ENCODE measurements around the gene ETV6.

Gene ETV6

GRCh38 chr12:11886339-11886738 lies 236.9 kb downstream of the ETV6 start:
- no peaks in the 10 kb centered on the region for H3K9me2 ChIP-seq (replicated peaks; ENCODE audit: low read depth, low read length)
- H3K9ac ChIP-seq (ENCODE audit: low read depth, low read length, poor library complexity, severe bottlenecking), result no peak overlapping the region
- H3K36me3 ChIP-seq (ENCODE audit: insufficient read depth, low read length), result peaks cover 87% of the 10 kb centered on the region

GRCh38 chr12:11888029-11888428 lies 238.6 kb downstream of the ETV6 start:
- Histone ChIP-seq H3K9ac (ENCODE audit: low read depth, low read length, poor library complexity, severe bottlenecking) (no peak overlapping the region), H3K27me3 (ENCODE audit: insufficient read depth, low read length, poor library complexity, severe bottlenecking) (no peaks in the 10 kb centered on the region), H2AFZ (ENCODE audit: low read length) (no peak overlapping the region), H3K4me1 (ENCODE audit: insufficient read depth, low read length, poor library complexity, severe bottlenecking) (no peaks in the 10 kb centered on the region), H4K20me1 (ENCODE audit: insufficient read depth, low read length, poor library complexity, severe bottlenecking) (no peaks in the 10 kb centered on the region), H3K4me2 (ENCODE audit: low read depth, low read length, poor library complexity, severe bottlenecking) (no peak overlapping the region), H3F3A (ENCODE audit: low read depth) (no peaks in the 10 kb centered on the region), H3K36me3 (ENCODE audit: insufficient read depth, low read length) (peaks cover 86% of the 10 kb centered on the region), H3K9me3 (ENCODE audit: insufficient read depth, low read depth, low read length) (no peaks in the 10 kb centered on the region), H3K4me3 (ENCODE audit: low read length, poor library complexity, severe bottlenecking) (no peak overlapping the region), H3K79me2 (ENCODE audit: insufficient read depth, low read length) (no peaks in the 10 kb centered on the region), H3K9me2 (replicated peaks; ENCODE audit: low read depth, low read length) (no peaks in the 10 kb centered on the region)
- TF ChIP-seq CTCF (conservative IDR thresholded peaks at IDR 0.05; ENCODE audit: low read length) (no peak), EZH2phosphoT487 (IDR thresholded peaks at IDR 0.05; ENCODE audit: borderline replicate concordance) (no peak)

More at GRCh38 chr12:11886339-11886738, 236.9 kb downstream of the ETV6 start:
- H4K20me1 ChIP-seq (ENCODE audit: insufficient read depth, low read length, poor library complexity, severe bottlenecking), result no peaks in the 10 kb centered on the region
- TF ChIP-seq CTCF (conservative IDR thresholded peaks at IDR 0.05; ENCODE audit: low read length) (no peak), EZH2phosphoT487 (IDR thresholded peaks at IDR 0.05; ENCODE audit: borderline replicate concordance) (no peak)
- H3K79me2 ChIP-seq (ENCODE audit: insufficient read depth, low read length), result no peaks in the 10 kb centered on the region
- H3K4me2 ChIP-seq (ENCODE audit: low read depth, low read length, poor library complexity, severe bottlenecking), result no peak overlapping the region
- H3K4me3 ChIP-seq (ENCODE audit: low read length, poor library complexity, severe bottlenecking), result no peak overlapping the region
- H3F3A ChIP-seq (ENCODE audit: low read depth), result no peaks in the 10 kb centered on the region
- no peaks in the 10 kb centered on the region for H3K4me1 ChIP-seq (ENCODE audit: insufficient read depth, low read length, poor library complexity, severe bottlenecking)
- H3K27me3 ChIP-seq (ENCODE audit: insufficient read depth, low read length, poor library complexity, severe bottlenecking), result no peaks in the 10 kb centered on the region
- no peak overlapping the region for H2AFZ ChIP-seq (ENCODE audit: low read length)
- H3K9me3 ChIP-seq (ENCODE audit: insufficient read depth, low read depth, low read length), result no peaks in the 10 kb centered on the region

GRCh38 chr12:11891346-11891745 lies 241.9 kb downstream of the ETV6 start:
- Histone ChIP-seq H3K9me2 (replicated peaks; ENCODE audit: low read depth, low read length) (no peaks in the 10 kb centered on the region), H3K36me3 (ENCODE audit: insufficient read depth, low read length) (peaks cover 60% of the 10 kb centered on the region), H2AFZ (ENCODE audit: low read length) (no peak overlapping the region), H3F3A (ENCODE audit: low read depth) (no peaks in the 10 kb centered on the region), H3K4me2 (ENCODE audit: low read depth, low read length, poor library complexity, severe bottlenecking) (no peak overlapping the region), H3K4me1 (ENCODE audit: insufficient read depth, low read length, poor library complexity, severe bottlenecking) (no peaks in the 10 kb centered on the region), H3K4me3 (ENCODE audit: low read length, poor library complexity, severe bottlenecking) (no peak overlapping the region), H4K20me1 (ENCODE audit: insufficient read depth, low read length, poor library complexity, severe bottlenecking) (no peaks in the 10 kb centered on the region), H3K79me2 (ENCODE audit: insufficient read depth, low read length) (no peaks in the 10 kb centered on the region), H3K9me3 (ENCODE audit: insufficient read depth, low read depth, low read length) (no peaks in the 10 kb centered on the region), H3K9ac (ENCODE audit: low read depth, low read length, poor library complexity, severe bottlenecking) (no peak overlapping the region), H3K27me3 (ENCODE audit: insufficient read depth, low read length, poor library complexity, severe bottlenecking) (no peaks in the 10 kb centered on the region)
- TF ChIP-seq CTCF (conservative IDR thresholded peaks at IDR 0.05; ENCODE audit: low read length), result no peak
